Mucosa of rectum (tissue), 2 donors: ENCODE data around the gene ALX4.

Experiments
- H3K27ac ChIP-seq, 2 donors: one replicate each; pipeline ENCODE4 v1.7.0; 2013; ENCODE audit warnings: inconsistent platforms in 2 of 2, low read depth in 2 of 2, low read length in 2 of 2
- H3K27me3 ChIP-seq, 2 donors: one replicate each; pipeline ENCODE4 v1.7.0; 2013; ENCODE audit warnings: low read length in 2 of 2; ENCODE audit not compliant: control insufficient read depth in 2 of 2, insufficient read depth in 2 of 2
- H3K36me3 ChIP-seq, 2 donors: one replicate each; pipeline ENCODE4 v1.7.0; 2013; ENCODE audit warnings: low read length in 2 of 2; ENCODE audit not compliant: control insufficient read depth in 2 of 2, insufficient read depth in 2 of 2
- H3K4me1 ChIP-seq, 2 donors: one replicate each; pipeline ENCODE4 v1.7.0; 2013; ENCODE audit warnings: low read length in 2 of 2, mild to moderate bottlenecking in 1 of 2; ENCODE audit not compliant: control insufficient read depth in 2 of 2, insufficient read depth in 2 of 2
- H3K4me3 ChIP-seq, 2 donors: one replicate each; pipeline ENCODE4 v1.7.0; 2013; ENCODE audit warnings: low read length in 2 of 2
- H3K9ac ChIP-seq, 2 donors: one replicate each; pipeline ENCODE4 v1.7.0; 2013; ENCODE audit warnings: low read length in 2 of 2, low read depth in 1 of 2, mild to moderate bottlenecking in 1 of 2
- H3K9me3 ChIP-seq, 2 donors: one replicate each; pipeline ENCODE4 v1.7.0; 2013; ENCODE audit warnings: low read length in 2 of 2; ENCODE audit not compliant: control insufficient read depth in 2 of 2
- donor health status: healthy.
- donor health status: Normal muscosa, but diverticular disease.

ALX4 gene

GRCh38 chr11:44269369-44270351, 40.3 kb downstream of the ALX4 start:
- Histone ChIP-seq H3K27ac (no peak overlapping the region), H3K4me1 (no peaks in the 10 kb centered on the region), H3K27me3 (no peaks in the 10 kb centered on the region)

GRCh38 chr11:44268614-44269080, 41.3 kb downstream of the ALX4 start:
- Histone ChIP-seq H3K9ac (no peak overlapping the region), H3K4me3 (no peak overlapping the region), H3K9me3 (no peaks in the 10 kb centered on the region), H3K36me3 (no peaks in the 10 kb centered on the region), H3K4me1 (no peaks in the 10 kb centered on the region), H3K27me3 (no peaks in the 10 kb centered on the region), H3K27ac (no peak overlapping the region)

More at GRCh38 chr11:44269369-44270351, 40.3 kb downstream of the ALX4 start:
- Histone ChIP-seq H3K4me3 (no peak overlapping the region), H3K9me3 (no peaks in the 10 kb centered on the region), H3K36me3 (no peaks in the 10 kb centered on the region), H3K9ac (no peak overlapping the region)

GRCh38 chr11:44267750-44268613, 42.0 kb downstream of the ALX4 start:
- Histone ChIP-seq H3K36me3 (no peaks in the 10 kb centered on the region), H3K4me1 (no peaks in the 10 kb centered on the region), H3K9ac (no peak overlapping the region), H3K27me3 (no peaks in the 10 kb centered on the region), H3K27ac (no peak overlapping the region), H3K9me3 (no peaks in the 10 kb centered on the region), H3K4me3 (no peak overlapping the region)

GRCh38 chr11:44267006-44267749, 42.8 kb downstream of the ALX4 start:
- no peaks in the 10 kb centered on the region for H3K9me3 ChIP-seq
- no peak overlapping the region for H3K9ac ChIP-seq
- no peaks in the 10 kb centered on the region for H3K36me3 ChIP-seq
- no peaks in the 10 kb centered on the region for H3K4me1 ChIP-seq
- H3K27me3 ChIP-seq, result no peaks in the 10 kb centered on the region
- no peak overlapping the region for H3K4me3 ChIP-seq
- H3K27ac ChIP-seq, result no peak overlapping the region

GRCh38 chr11:44266056-44266780, 43.7 kb downstream of the ALX4 start:
- H3K36me3 ChIP-seq, result no peaks in the 10 kb centered on the region
- no peak overlapping the region for H3K4me3 ChIP-seq
- H3K9me3 ChIP-seq, result no peaks in the 10 kb centered on the region
- no peaks in the 10 kb centered on the region for H3K4me1 ChIP-seq
- no peak overlapping the region for H3K9ac ChIP-seq
- no peak overlapping the region for H3K27ac ChIP-seq
- H3K27me3 ChIP-seq, result no peaks in the 10 kb centered on the region

GRCh38 chr11:44264761-44265160, 45.2 kb downstream of the ALX4 start:
- H3K36me3 ChIP-seq, result no peaks in the 10 kb centered on the region
- H3K4me3 ChIP-seq, result no peak overlapping the region
- no peaks in the 10 kb centered on the region for H3K27me3 ChIP-seq
- no peak overlapping the region for H3K27ac ChIP-seq
- H3K9me3 ChIP-seq, result no peaks in the 10 kb centered on the region
- no peak overlapping the region for H3K9ac ChIP-seq
- no peaks in the 10 kb centered on the region for H3K4me1 ChIP-seq

- Histone ChIP-seq H3K36me3 (no peaks in the 10 kb centered on the region), H3K27me3 (no peaks in the 10 kb centered on the region), H3K4me1 (no peaks in the 10 kb centered on the region), H3K9ac (no peak overlapping the region), H3K9me3 (no peaks in the 10 kb centered on the region), H3K27ac (no peak overlapping the region), H3K4me3 (no peak overlapping the region)
Measured at GRCh38 chr11:44264438-44264749, 45.5 kb downstream of the ALX4 start.

GRCh38 chr11:44263738-44264437, 46.1 kb downstream of the ALX4 start:
- Histone ChIP-seq H3K9ac (no peak overlapping the region), H3K4me1 (no peaks in the 10 kb centered on the region), H3K36me3 (no peaks in the 10 kb centered on the region), H3K9me3 (no peaks in the 10 kb centered on the region), H3K4me3 (no peak overlapping the region), H3K27ac (no peak overlapping the region), H3K27me3 (no peaks in the 10 kb centered on the region)
